Large intestine (tissue), 12 donors: ENCODE data around the gene NUP160. TPM values are rescaled to one million over a fixed set of nuclear protein-coding genes. Genes with fewer than 3 reads are reported as not detected.
"Not testable (repeated sequence)": the region's sequence is repeated elsewhere in the genome, so short reads cannot be mapped to it uniquely, and the experiment has no call there.

Experiments used
- DNase-seq, 2 donors: peaks; one replicate each; pipeline versions ENCODE4 v3.0.0 to v3.0.0-alpha.2; 2013
- H3K27ac ChIP-seq: one replicate; pipeline ENCODE4 v1.5.1; 2013; ENCODE audit warnings: low read length
- H3K27me3 ChIP-seq: 2 replicates; pipeline ENCODE4 v1.6.1; 2013; ENCODE audit warnings: low read length; ENCODE audit not compliant: control insufficient read depth, insufficient read depth
- H3K36me3 ChIP-seq: 2 replicates; pipeline ENCODE4 v1.6.1; 2013; ENCODE audit warnings: low read length; ENCODE audit not compliant: control insufficient read depth, insufficient read depth
- H3K4me1 ChIP-seq: one replicate; pipeline ENCODE4 v1.6.1; 2013; ENCODE audit warnings: low read length; ENCODE audit not compliant: control insufficient read depth, insufficient read depth
- H3K4me3 ChIP-seq: one replicate; pipeline ENCODE4 v1.5.1; 2013; ENCODE audit warnings: low read length
- H3K9me3 ChIP-seq: one replicate; pipeline ENCODE4 v1.6.1; 2013; ENCODE audit warnings: mild to moderate bottlenecking, low read depth, low read length, moderate library complexity; ENCODE audit not compliant: control insufficient read depth
- whole genome bisulfite sequencing: methylation state at CpG from one replicate; pipeline ENCODE4 v1.1.5; 2013; ENCODE audit warnings: low lambda C conversion rate; ENCODE audit not compliant: insufficient coverage; 5-methylcytosine and 5-hydroxymethylcytosine counted together
- long read RNA-seq, 11 donors: transcript quantifications; one replicate each; lab custom pipeline, GENCODE V29; 2026
- polyA plus RNA-seq: library from polyadenylated mRNA; unstranded; fragments of 120-200 nt; gene quantifications from one replicate; pipeline ENCODE4 v1.2.1, GENCODE V29; 2013

NUP160 gene, protein sequence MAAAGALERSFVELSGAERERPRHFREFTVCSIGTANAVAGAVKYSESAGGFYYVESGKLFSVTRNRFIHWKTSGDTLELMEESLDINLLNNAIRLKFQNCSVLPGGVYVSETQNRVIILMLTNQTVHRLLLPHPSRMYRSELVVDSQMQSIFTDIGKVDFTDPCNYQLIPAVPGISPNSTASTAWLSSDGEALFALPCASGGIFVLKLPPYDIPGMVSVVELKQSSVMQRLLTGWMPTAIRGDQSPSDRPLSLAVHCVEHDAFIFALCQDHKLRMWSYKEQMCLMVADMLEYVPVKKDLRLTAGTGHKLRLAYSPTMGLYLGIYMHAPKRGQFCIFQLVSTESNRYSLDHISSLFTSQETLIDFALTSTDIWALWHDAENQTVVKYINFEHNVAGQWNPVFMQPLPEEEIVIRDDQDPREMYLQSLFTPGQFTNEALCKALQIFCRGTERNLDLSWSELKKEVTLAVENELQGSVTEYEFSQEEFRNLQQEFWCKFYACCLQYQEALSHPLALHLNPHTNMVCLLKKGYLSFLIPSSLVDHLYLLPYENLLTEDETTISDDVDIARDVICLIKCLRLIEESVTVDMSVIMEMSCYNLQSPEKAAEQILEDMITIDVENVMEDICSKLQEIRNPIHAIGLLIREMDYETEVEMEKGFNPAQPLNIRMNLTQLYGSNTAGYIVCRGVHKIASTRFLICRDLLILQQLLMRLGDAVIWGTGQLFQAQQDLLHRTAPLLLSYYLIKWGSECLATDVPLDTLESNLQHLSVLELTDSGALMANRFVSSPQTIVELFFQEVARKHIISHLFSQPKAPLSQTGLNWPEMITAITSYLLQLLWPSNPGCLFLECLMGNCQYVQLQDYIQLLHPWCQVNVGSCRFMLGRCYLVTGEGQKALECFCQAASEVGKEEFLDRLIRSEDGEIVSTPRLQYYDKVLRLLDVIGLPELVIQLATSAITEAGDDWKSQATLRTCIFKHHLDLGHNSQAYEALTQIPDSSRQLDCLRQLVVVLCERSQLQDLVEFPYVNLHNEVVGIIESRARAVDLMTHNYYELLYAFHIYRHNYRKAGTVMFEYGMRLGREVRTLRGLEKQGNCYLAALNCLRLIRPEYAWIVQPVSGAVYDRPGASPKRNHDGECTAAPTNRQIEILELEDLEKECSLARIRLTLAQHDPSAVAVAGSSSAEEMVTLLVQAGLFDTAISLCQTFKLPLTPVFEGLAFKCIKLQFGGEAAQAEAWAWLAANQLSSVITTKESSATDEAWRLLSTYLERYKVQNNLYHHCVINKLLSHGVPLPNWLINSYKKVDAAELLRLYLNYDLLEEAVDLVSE (N-terminal part only)
- polyA plus RNA-seq: 42.6 TPM
- long read RNA-seq, donor 1, full-length matches to known transcripts: 3 of 3 reads
- long read RNA-seq, donor 1, partial matches to known transcripts: 0 of 3 reads
- long read RNA-seq, donor 1, other reads (novel, unspliced or antisense): 0 of 3 reads
- long read RNA-seq, donor 2, full-length matches to known transcripts: 6 of 6 reads
- long read RNA-seq, donor 2, partial matches to known transcripts: 0 of 6 reads
- long read RNA-seq, donor 2, other reads (novel, unspliced or antisense): 0 of 6 reads
- long read RNA-seq, donor 3: 0 reads
- long read RNA-seq, donor 4: 0 reads
- long read RNA-seq, donor 5, full-length matches to known transcripts: 5 of 5 reads
- long read RNA-seq, donor 5, partial matches to known transcripts: 0 of 5 reads
- long read RNA-seq, donor 5, other reads (novel, unspliced or antisense): 0 of 5 reads
- long read RNA-seq, donor 6, full-length matches to known transcripts: 3 of 9 reads
- long read RNA-seq, donor 6, partial matches to known transcripts: 6 of 9 reads
- long read RNA-seq, donor 6, other reads (novel, unspliced or antisense): 0 of 9 reads
- long read RNA-seq, donor 7, full-length matches to known transcripts: 2 of 2 reads
- long read RNA-seq, donor 7, partial matches to known transcripts: 0 of 2 reads
- long read RNA-seq, donor 7, other reads (novel, unspliced or antisense): 0 of 2 reads
- long read RNA-seq, donor 8, full-length matches to known transcripts: 5 of 5 reads
- long read RNA-seq, donor 8, partial matches to known transcripts: 0 of 5 reads
- long read RNA-seq, donor 8, other reads (novel, unspliced or antisense): 0 of 5 reads
- long read RNA-seq, donor 9, full-length matches to known transcripts: 2 of 2 reads
- long read RNA-seq, donor 9, partial matches to known transcripts: 0 of 2 reads
- long read RNA-seq, donor 9, other reads (novel, unspliced or antisense): 0 of 2 reads
- long read RNA-seq, donor 10, full-length matches to known transcripts: 8 of 13 reads
- long read RNA-seq, donor 10, partial matches to known transcripts: 5 of 13 reads
- long read RNA-seq, donor 10, other reads (novel, unspliced or antisense): 0 of 13 reads
- long read RNA-seq, donor 11, full-length matches to known transcripts: 1 of 1 reads
- long read RNA-seq, donor 11, partial matches to known transcripts: 0 of 1 reads
- long read RNA-seq, donor 11, other reads (novel, unspliced or antisense): 0 of 1 reads

DNA sequence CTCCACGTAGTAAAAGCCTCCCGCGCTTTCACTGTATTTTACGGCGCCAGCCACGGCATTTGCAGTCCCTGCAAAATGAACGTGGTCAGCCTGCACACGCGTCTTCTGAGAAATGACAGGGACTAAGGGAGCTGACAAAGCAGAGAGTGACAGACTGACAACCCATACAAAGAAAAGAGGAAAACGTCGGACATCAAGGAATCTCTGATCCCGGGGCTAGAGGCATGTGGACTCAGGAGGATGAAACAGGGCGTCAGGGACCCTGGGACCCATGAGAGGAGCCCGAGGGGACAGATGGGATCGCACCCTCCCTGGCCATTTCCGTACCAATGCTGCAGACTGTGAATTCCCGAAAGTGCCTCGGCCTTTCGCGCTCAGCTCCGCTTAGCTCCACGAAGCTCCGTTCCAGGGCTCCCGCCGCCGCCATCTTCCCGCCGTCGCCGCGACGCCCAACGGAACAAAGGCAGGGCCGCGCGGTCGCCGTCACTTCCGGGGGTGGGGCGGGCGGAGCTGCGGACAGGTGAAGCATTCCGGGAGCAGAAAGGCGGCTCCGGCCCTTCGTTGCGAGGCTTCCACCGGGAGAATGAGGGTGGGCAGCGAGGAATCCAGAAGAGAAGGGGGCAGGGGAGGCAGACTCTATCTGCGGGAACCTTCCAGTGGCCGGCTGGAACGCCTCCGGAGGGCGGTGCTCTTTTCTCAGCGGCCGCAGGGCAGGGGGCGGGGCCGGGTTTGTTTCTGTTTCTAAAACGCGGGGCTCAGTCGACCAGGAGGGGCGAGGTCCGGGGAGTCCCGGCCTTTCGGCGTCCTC, at the start of gene NUP160:
Gene NUP160, minus strand, starts transcription at position 459 of the 808 bp plus-strand sequence. Its CDS starts 32 bp downstream, at position 427.
- peak; percentile 75 to 91 for DNase-seq

GRCh38 chr11:47896199-47896598, 48.0 kb upstream of the NUP160 start:
- no peaks in the 10 kb centered on the region for H3K4me1 ChIP-seq
- no peaks in the 10 kb centered on the region for H3K27me3 ChIP-seq
- no peak overlapping the region for H3K27ac ChIP-seq
- 97% methylated on average over 4 of the region's 7 CpGs for WGBS
- no peaks in the 10 kb centered on the region for H3K36me3 ChIP-seq
- H3K9me3 ChIP-seq: peaks cover 10% of the 10 kb centered on the region
- no peak for DNase-seq
- H3K4me3 ChIP-seq: no peak overlapping the region

More for the DNA sequence above, at the start of gene NUP160:
- Histone ChIP-seq H3K9me3 (no peaks in the 10 kb centered on the region), H3K4me3 (peak within 1 kb of the TSS; percentile 93), H3K27ac (peak within 1 kb of the TSS; percentile 97), H3K27me3 (no peaks in the 10 kb centered on the region), H3K36me3 (peaks cover 30% of the 10 kb centered on the region), H3K4me1 (peaks cover 11% of the 10 kb centered on the region)
- WGBS: no CpG with 5 or more reads among the region's 66 CpGs

DNA sequence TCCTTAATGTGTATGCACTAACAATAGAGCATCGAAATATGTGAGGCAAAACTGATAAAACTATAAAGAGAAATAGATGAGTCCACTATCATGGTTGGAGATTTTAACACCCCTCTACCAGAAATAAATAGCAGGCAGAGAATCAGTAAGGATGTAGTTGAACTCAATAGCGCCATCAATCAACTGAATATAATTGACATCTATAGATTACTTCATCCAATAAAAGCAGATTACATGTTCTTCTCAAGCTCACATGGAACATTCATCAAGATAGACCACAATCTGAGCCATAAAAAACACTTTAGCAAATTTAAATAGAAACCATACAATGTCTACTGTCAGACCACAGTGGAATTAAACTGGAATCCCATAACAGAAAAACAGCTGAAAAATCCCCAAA, 46.9 kb upstream of the NUP160 start:
- DNase-seq: no peak
- 100% methylated on average over 2 of the region's 2 CpGs for WGBS
- H3K27ac ChIP-seq: no peak overlapping the region
- no peaks in the 10 kb centered on the region for H3K36me3 ChIP-seq
- H3K27me3 ChIP-seq: no peaks in the 10 kb centered on the region
- peaks cover 10% of the 10 kb centered on the region for H3K9me3 ChIP-seq
- no peaks in the 10 kb centered on the region for H3K4me1 ChIP-seq
- H3K4me3 ChIP-seq: no peak overlapping the region

GRCh38 chr11:47892546-47893276, 44.6 kb upstream of the NUP160 start:
- H3K9me3 ChIP-seq: peaks cover 10% of the 10 kb centered on the region
- not testable (repeated sequence) for H3K4me1 ChIP-seq, H3K27ac ChIP-seq, H3K4me3 ChIP-seq, H3K36me3 ChIP-seq, H3K27me3 ChIP-seq, DNase-seq
- WGBS: no CpG with 5 or more reads among the region's 57 CpGs

DNA sequence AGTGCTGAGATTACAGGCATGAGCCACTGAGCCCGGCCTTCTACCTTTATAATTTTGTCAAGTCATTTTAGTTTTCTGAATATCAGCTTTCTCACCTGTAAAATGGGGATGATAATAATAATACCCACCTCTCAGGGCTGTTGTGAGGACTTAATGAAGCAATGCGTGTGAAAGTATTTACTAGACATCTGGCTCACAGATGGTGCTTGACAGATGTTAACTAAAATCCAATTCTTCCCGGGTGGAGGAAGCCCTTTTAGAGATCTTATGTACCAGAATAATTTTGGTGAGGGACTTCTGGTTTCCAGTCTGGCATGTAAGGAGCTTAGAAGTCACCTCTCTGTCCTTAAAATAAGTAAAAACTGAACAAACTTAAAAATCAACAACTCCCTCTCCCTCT, 43.7 kb upstream of the NUP160 start:
- Histone ChIP-seq H3K9me3 (peaks cover 10% of the 10 kb centered on the region), H3K27me3 (no peaks in the 10 kb centered on the region), H3K36me3 (no peaks in the 10 kb centered on the region), H3K27ac (no peak overlapping the region), H3K4me3 (no peak overlapping the region), H3K4me1 (no peaks in the 10 kb centered on the region)
- no CpG with 5 or more reads among the region's 3 CpGs for WGBS
- DNase-seq: no peak

DNA sequence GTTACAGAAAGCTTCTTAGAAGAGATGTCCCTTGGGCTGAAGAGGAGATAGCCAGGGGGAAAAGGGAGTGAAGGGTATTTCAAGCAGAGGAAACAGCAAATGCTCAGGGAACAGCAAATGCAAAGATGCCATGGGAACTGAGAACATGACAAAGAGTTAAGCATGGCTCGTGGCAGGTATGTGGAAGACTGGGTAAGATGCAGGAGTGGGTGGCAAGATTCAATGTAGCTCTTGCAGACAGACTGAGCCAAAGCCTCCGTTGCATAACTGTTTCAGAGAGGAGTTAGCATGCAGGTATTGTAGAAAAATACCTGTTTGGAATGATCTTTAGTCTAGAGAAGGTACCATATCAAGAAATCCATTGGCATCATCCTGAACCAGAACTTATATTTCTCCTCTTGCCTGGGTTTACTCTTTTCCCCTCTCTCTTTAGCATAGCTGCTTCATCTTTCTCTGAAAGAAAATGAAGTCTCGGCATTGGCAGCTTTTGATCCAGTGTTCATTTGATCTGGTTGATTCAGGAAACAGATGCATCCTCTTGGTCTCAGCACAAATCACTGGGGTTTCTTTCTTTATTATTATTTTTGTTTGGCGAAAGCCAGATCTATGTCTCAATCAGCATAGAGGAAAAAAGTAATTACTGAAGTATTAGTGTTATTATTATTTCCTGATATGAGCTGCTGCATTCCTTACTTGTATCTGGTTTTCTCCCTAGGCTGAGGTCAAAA, 41.7 kb upstream of the NUP160 start:
- H3K36me3 ChIP-seq: no peaks in the 10 kb centered on the region
- no peak overlapping the region for H3K27ac ChIP-seq
- no peak for DNase-seq
- no peak overlapping the region for H3K4me3 ChIP-seq
- H3K27me3 ChIP-seq: no peaks in the 10 kb centered on the region
- 60% methylated on average over 1 of the region's 4 CpGs for WGBS
- peaks cover 10% of the 10 kb centered on the region for H3K9me3 ChIP-seq
- H3K4me1 ChIP-seq: no peaks in the 10 kb centered on the region

GRCh38 chr11:47887910-47888569, 39.9 kb upstream of the NUP160 start:
- no peaks in the 10 kb centered on the region for H3K4me1 ChIP-seq
- H3K9me3 ChIP-seq: peaks cover 9% of the 10 kb centered on the region
- H3K36me3 ChIP-seq: no peaks in the 10 kb centered on the region
- no peak overlapping the region for H3K27ac ChIP-seq
- 100% methylated on average over 2 of the region's 5 CpGs for WGBS
- DNase-seq: no peak
- H3K27me3 ChIP-seq: no peaks in the 10 kb centered on the region
- H3K4me3 ChIP-seq: no peak overlapping the region
